HepG2 (cell line): ENCODE measurements around the gene KCTD18. TPM values are rescaled to one million over a fixed set of nuclear protein-coding genes. Genes with fewer than 3 reads are reported as not detected.
A peak's percentile ranks its signal among the peaks of the same experiment; 100 is the strongest.

Experiments
- CREM ChIP-seq, 2 experiments: sonication (generic) in 1 of 2; formaldehyde crosslinking in 1 of 2; IDR thresholded peaks; 2 replicates each; pipeline versions ENCODE4 v1.4.0 to v1.6.1; 2016 to 2020; ENCODE audit warnings: antibody characterized with exemption in 1 of 2, mild to moderate bottlenecking in 1 of 2, missing genetic modification reagents in 1 of 2
- HNRNPL ChIP-seq: fragments of 200-400 bp; formaldehyde crosslinking; IDR thresholded peaks from 2 replicates; pipeline ENCODE4 v1.6.1; 2017; ENCODE audit warnings: mild to moderate bottlenecking, low read depth, low read length
- KAT2B ChIP-seq: fragments of 150-350 bp; IDR thresholded peaks from 2 replicates; pipeline ENCODE4 v1.6.1; 2014; ENCODE audit warnings: low read depth, low read length, borderline replicate concordance
- MAFF ChIP-seq: IDR thresholded peaks from 2 replicates; pipeline ENCODE4 v1.6.1; 2011; ENCODE audit warnings: low read depth, low read length, improper control_type of control experiment
- NR2F1 ChIP-seq, 2 experiments: fragments of 450-650 bp in 1 of 2; formaldehyde crosslinking in 1 of 2; IDR thresholded peaks; 2 replicates each; pipeline versions ENCODE4 v1.5.0 to v1.6.1; 2016 to 2020; ENCODE audit warnings: mild to moderate bottlenecking in 1 of 2, missing compliant biosample characterization in 1 of 2, missing genetic modification reagents in 1 of 2, moderate library complexity in 1 of 2
- NR2F2 ChIP-seq: IDR thresholded peaks from 2 replicates; pipeline ENCODE4 v1.6.1; 2012; ENCODE audit warnings: low read depth, inconsistent platforms, borderline replicate concordance
- ONECUT2 ChIP-seq: sonication (generic); formaldehyde crosslinking; IDR thresholded peaks from 2 replicates; pipeline ENCODE4 v1.4.0; 2020; ENCODE audit warnings: missing genetic modification reagents
- RARA ChIP-seq: IDR thresholded peaks from 2 replicates; pipeline ENCODE4 v1.6.1; 2016; ENCODE audit warnings: missing genetic modification reagents, missing compliant biosample characterization
- SOX13 ChIP-seq, 3 experiments: fragments of 450-650 bp in 1 of 3; sonication (generic) in 1 of 3; formaldehyde crosslinking in 1 of 3; IDR thresholded peaks in 2 of 3; conservative IDR thresholded peaks in 1 of 3; 2 replicates each; pipeline versions ENCODE4 v1.5.0 to v1.6.1; 2016 to 2020; ENCODE audit warnings: antibody characterized with exemption in 1 of 3, mild to moderate bottlenecking in 1 of 3, missing compliant biosample characterization in 1 of 3, missing genetic modification reagents in 1 of 3, moderate library complexity in 1 of 3
- SOX6 ChIP-seq, 2 experiments: fragments of 450-650 bp in 1 of 2; sonication (generic) in 1 of 2; formaldehyde crosslinking in 1 of 2; IDR thresholded peaks; 2 replicates each; pipeline versions ENCODE4 v1.4.0 to v1.6.1; 2017 to 2020; ENCODE audit warnings: antibody characterized with exemption in 1 of 2, mild to moderate bottlenecking in 1 of 2, missing genetic modification reagents in 1 of 2
- TCF7 ChIP-seq: sonication (generic); IDR thresholded peaks from 2 replicates; pipeline ENCODE4 v1.6.1; 2016; ENCODE audit warnings: antibody characterized with exemption, low read depth
- THRA ChIP-seq: sonication (generic); formaldehyde crosslinking; IDR thresholded peaks from 2 replicates; pipeline ENCODE4 v1.4.0; 2020; ENCODE audit warnings: missing genetic modification reagents, borderline replicate concordance
- ZNF777 ChIP-seq: sonication (generic); formaldehyde crosslinking; IDR thresholded peaks from 2 replicates; pipeline ENCODE4 v1.4.0; 2020; ENCODE audit warnings: missing genetic modification reagents
- ZZZ3 ChIP-seq: sonication (generic); formaldehyde crosslinking; IDR thresholded peaks from 2 replicates; pipeline ENCODE4 v1.4.0; 2020; ENCODE audit warnings: missing genetic modification reagents, mild to moderate bottlenecking, borderline replicate concordance
- polyA plus RNA-seq, 8 experiments: library from polyadenylated mRNA; depleted of rRNA in 3 of 8; stranded (reverse) in 7 of 8; unstranded in 1 of 8; fragments of >200 nt; fragmentation: Illumina TruSeq in 4 of 8; extraction: Trizol in 4 of 8; gene quantifications; 2 replicates each; pipeline versions ENCODE4 v1.2.1 to v1.2.3, GENCODE V29; 2011 to 2016; ENCODE audit warnings: low read depth in 4 of 8, missing spikeins in 1 of 8, mixed read lengths in 1 of 8; ENCODE audit not compliant: insufficient read depth in 1 of 8
- total RNA-seq, 5 experiments: library from RNA; depleted of rRNA; stranded (reverse); fragments of >200 nt; fragmentation: Illumina TruSeq; extraction: Trizol; gene quantifications; 2 replicates each; pipeline ENCODE4 v1.2.3, GENCODE V29; 2016; ENCODE audit warnings: low read depth in 1 of 5
- TF ChIP-seq, protein P1 (sequence below): IDR thresholded peaks from 2 replicates; pipeline ENCODE4 v1.4.0; 2020; ENCODE audit warnings: mild to moderate bottlenecking, missing genetic modification reagents

KCTD18 gene
- total and polyA plus RNA-seq, 2 of the 13 experiments (the other 11 are each of a cell fraction or from before 2014, with no cell fraction given), result 2.2 to 7.1 TPM

- TF ChIP-seq RARA (CRISPR knock-in tag) (peak; percentile 90), TCF7 (0 out of 2 replicates have a peak, but pooled peaks have one; percentile 11), NR2F2 (peak; percentile 62), SOX13 (IDR thresholded peaks at IDR 0.05) (no peak), SOX13 (CRISPR knock-in tag; conservative IDR thresholded peaks at IDR 0.05 in 1 of 2, IDR thresholded peaks at IDR 0.05 in 1 of 2) (peak in 1 of 2 experiments; percentile 68; a peak in 2 of 4 replicates), THRA (CRISPR knock-in tag) (peak; percentile 45; the same call in 1 of the 2 replicates), KAT2B (no peak), SOX6 (IDR thresholded peaks at IDR 0.05) (no peak), SOX6 (CRISPR knock-in tag; IDR thresholded peaks at IDR 0.05) (peak; percentile 45; the same call in 1 of the 2 replicates), ZNF777 (CRISPR knock-in tag) (0 out of 2 replicates have a peak, but pooled peaks have one; percentile 41), ONECUT2 (CRISPR knock-in tag) (no peak), MAFF (peak; percentile 65), ZZZ3 (CRISPR knock-in tag) (no peak), NR2F1 (CRISPR knock-in tag; IDR thresholded peaks at IDR 0.05) (peak in 1 of 2 experiments; percentile 66; a peak in 1 of 4 replicates), HNRNPL (no peak), CREM (IDR thresholded peaks at IDR 0.05) (peak; percentile 23; the same call in 1 of the 2 replicates), CREM (CRISPR knock-in tag; IDR thresholded peaks at IDR 0.05) (no peak)
- TF ChIP-seq, protein P1, sequence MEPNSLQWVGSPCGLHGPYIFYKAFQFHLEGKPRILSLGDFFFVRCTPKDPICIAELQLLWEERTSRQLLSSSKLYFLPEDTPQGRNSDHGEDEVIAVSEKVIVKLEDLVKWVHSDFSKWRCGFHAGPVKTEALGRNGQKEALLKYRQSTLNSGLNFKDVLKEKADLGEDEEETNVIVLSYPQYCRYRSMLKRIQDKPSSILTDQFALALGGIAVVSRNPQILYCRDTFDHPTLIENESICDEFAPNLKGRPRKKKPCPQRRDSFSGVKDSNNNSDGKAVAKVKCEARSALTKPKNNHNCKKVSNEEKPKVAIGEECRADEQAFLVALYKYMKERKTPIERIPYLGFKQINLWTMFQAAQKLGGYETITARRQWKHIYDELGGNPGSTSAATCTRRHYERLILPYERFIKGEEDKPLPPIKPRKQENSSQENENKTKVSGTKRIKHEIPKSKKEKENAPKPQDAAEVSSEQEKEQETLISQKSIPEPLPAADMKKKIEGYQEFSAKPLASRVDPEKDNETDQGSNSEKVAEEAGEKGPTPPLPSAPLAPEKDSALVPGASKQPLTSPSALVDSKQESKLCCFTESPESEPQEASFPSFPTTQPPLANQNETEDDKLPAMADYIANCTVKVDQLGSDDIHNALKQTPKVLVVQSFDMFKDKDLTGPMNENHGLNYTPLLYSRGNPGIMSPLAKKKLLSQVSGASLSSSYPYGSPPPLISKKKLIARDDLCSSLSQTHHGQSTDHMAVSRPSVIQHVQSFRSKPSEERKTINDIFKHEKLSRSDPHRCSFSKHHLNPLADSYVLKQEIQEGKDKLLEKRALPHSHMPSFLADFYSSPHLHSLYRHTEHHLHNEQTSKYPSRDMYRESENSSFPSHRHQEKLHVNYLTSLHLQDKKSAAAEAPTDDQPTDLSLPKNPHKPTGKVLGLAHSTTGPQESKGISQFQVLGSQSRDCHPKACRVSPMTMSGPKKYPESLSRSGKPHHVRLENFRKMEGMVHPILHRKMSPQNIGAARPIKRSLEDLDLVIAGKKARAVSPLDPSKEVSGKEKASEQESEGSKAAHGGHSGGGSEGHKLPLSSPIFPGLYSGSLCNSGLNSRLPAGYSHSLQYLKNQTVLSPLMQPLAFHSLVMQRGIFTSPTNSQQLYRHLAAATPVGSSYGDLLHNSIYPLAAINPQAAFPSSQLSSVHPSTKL (CRISPR knock-in tag), result peak; percentile 37; the same call in 1 of the 2 replicates
These were observed 30.1 kb downstream of the KCTD18 start (continued) for GRCh38 chr2:200479692-200480265.
